Left colon (tissue), 2 donors: ENCODE data around the gene ADARB2. TPM values are rescaled to one million over a fixed set of nuclear protein-coding genes. Genes with fewer than 3 reads are reported as not detected.

ENCODE experiments used
- ATAC-seq: fragments of 200-7000 bp; cut with Tn5 transposase; one replicate; pipeline ENCODE4 v1.9.1; 2020; ENCODE audit warnings: mild to moderate bottlenecking, moderate library complexity
- DNase-seq, 2 donors: peaks; one replicate each; pipeline ENCODE4 v3.0.0-alpha.2; 2020
- intact Hi-C, 2 donors: fragments of 100-400 bp; cut with DNase I in 1 of 2; cut with micrococcal nuclease in 1 of 2; formaldehyde crosslinking; loops; one replicate each; pipeline versions ENCODE4 v1.11.2 to v1.14.0; 2022; cut with DNase I, micrococcal nuclease
- total RNA-seq, 2 donors: library from RNA; stranded (reverse); fragmentation: NEBNext Ultra II Directional; extraction: Animal tissue kit (Norgen Biotek cat#: 25700); gene quantifications; one replicate each; pipeline ENCODE4 v1.2.1, GENCODE V29; 2021
- donor health status: DM: no; HTN: no; CAD: no.
- donor health status: DM: yes; HTN: yes; CAD: no.

The ADARB2 gene
- total RNA-seq, 2 donors from 2014 or later: 0.21 to 0.73 TPM

DNA sequence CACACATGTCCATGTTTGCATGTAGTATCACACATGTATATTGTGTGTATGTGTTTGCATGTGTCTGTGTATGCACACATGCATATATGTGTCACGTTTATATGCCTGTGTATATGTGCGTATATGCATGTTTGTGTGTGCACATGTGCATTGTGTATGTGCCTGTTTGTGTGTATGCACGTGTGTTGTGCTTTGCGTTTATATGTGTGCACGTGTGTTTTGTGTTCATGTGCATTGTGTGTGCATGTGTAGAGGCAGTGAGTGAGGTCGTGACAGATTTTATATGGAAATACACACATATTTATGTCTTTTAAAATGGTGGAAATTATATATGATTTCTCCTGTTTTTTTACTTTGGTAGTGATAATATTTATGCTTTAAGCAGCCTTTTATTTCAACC is 41.2 kb downstream of the ADARB2 start:
- ATAC-seq (no peak), DNase-seq (no peak)
- intact Hi-C loops: no loop called here

DNA sequence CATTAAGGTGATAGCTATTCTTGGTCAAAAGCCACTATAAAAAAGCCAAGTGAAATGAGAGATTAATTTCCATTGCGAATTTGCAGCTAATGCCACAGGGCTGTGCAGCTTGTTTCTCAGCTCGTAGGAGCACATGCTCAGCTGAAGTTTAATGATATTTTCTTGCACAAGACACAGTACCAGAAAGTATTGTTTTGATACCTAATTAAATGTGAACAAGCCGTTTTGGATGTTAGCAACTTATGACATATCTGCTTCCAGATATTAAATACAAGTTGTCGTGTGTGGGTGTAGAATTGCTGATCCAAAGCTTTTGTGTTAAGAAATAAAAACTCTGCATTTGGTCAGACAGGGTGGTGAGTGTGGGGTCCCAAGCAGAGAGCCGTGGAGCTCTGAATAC is 47.2 kb downstream of the ADARB2 start:
- DNase-seq: no peak
- no peak for ATAC-seq
- intact Hi-C loops: no loop called here

GRCh38 chr10:1688531-1688930 is 48.8 kb downstream of the ADARB2 start:
- DNase-seq (no peak), ATAC-seq (no peak)
- intact Hi-C loops: no loop called here

DNA sequence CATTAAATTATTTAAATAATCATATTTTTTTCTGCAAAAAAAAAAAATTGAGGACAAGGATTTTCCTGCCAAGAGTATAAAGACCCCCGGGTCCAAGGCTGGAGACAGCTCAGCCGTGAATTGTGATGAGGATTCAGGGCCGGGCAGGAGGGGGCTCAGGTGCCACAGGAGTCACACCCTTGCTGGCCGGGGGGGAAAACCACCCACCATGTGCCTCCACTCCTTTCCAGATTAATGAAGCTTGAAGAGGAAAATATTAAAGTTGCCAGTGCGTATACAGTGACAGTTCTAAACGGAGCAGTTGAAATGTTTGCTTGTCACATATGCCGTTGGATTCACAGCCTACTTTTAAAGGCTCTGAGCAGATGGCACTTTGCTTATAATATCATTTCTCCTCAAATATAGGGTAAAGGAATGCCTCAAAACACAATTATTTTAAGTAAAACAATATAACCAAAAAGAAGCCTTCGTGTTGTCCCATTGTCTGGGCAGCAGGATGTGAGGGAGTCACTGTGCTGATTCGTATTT is 49.6 kb downstream of the ADARB2 start:
- intact Hi-C loops: no loop called here
- ATAC-seq (no peak), DNase-seq (no peak)

GRCh38 chr10:1687190-1687589 is 50.1 kb downstream of the ADARB2 start:
- intact Hi-C loops: no loop called here
- ATAC-seq: no peak
- DNase-seq: no peak

GRCh38 chr10:1686491-1686749 is 50.9 kb downstream of the ADARB2 start:
- no peak for ATAC-seq
- DNase-seq: no peak
- intact Hi-C loops: no loop called here

GRCh38 chr10:1685699-1686490 is 51.4 kb downstream of the ADARB2 start:
- intact Hi-C loops: no loop called here
- ATAC-seq (no peak), DNase-seq (no peak)

- intact Hi-C loops: no loop called here
- no peak for ATAC-seq
- DNase-seq: no peak
Measured at GRCh38 chr10:1684991-1685390, 52.3 kb downstream of the ADARB2 start.

GRCh38 chr10:1683649-1684048 is 53.7 kb downstream of the ADARB2 start:
- intact Hi-C loops: no loop called here
- no peak for DNase-seq
- no peak for ATAC-seq

GRCh38 chr10:1679821-1680650 is 57.3 kb downstream of the ADARB2 start:
- ATAC-seq (no peak), DNase-seq (no peak)
- intact Hi-C loops: no loop called here

DNA sequence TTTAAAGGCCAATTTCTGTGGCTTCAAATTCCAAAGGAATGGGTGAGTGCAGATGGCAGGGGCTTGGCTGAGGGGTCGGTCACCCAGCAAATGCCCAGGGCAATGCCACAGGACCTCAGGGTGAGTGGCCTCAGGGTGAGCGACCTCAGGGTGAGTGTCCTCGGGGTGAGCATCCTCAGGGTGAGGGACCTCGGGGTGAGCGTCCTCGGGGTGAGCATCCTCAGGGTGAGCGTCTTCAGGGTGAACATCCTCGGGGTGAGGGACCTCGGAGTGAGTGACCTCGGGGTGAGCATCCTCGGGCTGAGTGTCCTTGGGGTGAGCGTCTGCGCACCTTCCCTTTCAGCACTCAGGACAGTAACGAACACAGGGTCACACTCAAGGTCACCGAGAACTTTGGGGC is 59.2 kb downstream of the ADARB2 start:
- ATAC-seq (no peak), DNase-seq (no peak)
- intact Hi-C loops: no loop called here

DNA sequence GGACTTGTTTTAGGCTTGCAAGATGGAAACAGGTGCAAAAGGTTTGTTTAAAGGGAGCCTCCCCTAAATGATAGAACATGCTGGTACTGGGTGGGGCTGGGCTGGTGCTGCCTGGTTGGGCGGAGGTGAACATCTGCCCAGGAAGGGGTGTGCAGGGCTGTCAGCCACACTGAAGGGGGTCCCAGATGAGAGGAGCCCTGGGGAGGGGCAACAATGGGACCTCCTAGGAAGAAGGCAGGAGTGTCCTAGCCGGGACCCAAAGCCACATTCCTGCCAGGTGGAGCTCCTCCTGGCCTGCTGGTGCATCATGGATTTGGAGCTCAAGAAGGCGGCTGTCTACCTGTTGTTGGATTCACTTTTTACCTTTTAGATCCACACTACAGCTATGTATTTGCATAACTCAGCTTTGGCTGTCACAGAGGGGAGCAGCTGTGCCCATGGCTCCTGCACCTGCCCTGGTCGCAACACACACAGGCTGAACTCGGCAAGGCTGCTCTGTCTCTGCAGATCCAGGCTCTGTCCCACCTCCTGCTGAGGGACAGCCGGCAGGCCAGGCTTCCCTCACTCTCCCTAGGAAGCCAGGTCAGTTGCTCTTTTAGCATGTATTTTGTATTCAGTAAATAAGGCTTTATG is 59.9 kb downstream of the ADARB2 start:
- DNase-seq (no peak), ATAC-seq (no peak)
- intact Hi-C loops: no loop called here

- no peak for DNase-seq
- intact Hi-C loops: no loop called here
- no peak for ATAC-seq
Measured at GRCh38 chr10:1674501-1674900, 62.8 kb downstream of the ADARB2 start.

GRCh38 chr10:1673568-1674345 is 63.6 kb downstream of the ADARB2 start:
- no peak for DNase-seq
- intact Hi-C loops: no loop called here
- ATAC-seq: no peak

GRCh38 chr10:1672001-1672781 is 65.1 kb downstream of the ADARB2 start:
- intact Hi-C loops: no loop called here
- DNase-seq: no peak
- no peak for ATAC-seq

DNA sequence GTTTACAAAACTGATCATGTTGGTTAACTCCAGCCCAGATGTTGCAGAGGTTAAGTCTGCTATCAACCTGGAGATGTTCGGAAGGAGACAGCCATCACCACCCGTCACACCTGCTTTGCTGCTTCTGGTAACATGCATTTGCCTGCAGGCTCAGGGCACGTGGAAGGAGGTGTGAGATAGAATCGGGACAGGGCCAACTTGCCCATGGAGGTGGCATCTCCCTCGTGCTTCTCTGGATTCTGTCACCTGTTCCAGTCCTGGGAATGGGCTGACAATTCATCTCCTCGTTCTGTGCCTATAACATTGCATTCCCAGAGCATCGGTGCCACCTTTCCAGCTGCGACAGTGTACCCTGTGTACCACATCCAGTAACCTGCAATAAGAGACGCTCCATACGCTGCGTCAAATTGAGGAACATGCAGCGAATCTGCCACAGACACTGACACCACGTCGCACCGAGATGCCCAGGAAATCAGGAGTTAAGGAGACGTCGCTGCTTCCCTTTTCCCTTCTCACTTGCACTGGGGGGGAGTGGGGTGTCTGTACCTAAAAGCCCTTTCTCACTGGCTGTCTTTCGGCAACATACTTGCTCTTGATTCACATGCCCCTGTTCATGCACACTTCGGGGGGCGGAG is 65.8 kb downstream of the ADARB2 start:
- DNase-seq (no peak), ATAC-seq (no peak)
- intact Hi-C loops: no loop called here

GRCh38 chr10:1670541-1671365 is 66.6 kb downstream of the ADARB2 start:
- intact Hi-C loops: no loop called here
- DNase-seq: peak in 1 of 2 donors; percentile 10
- ATAC-seq: no peak
